Lung (tissue), 12 donors: ENCODE measurements around the gene CYP2S1. TPM values are rescaled to one million over a fixed set of nuclear protein-coding genes. Genes with fewer than 3 reads are reported as not detected.
A peak's percentile ranks its signal among the peaks of the same experiment; 100 is the strongest.

ENCODE experiments used
- ATAC-seq: fragments of 200-7000 bp; cut with Tn5 transposase; one replicate; pipeline ENCODE4 v1.9.1; 2020; ENCODE audit warnings: moderate number of reproducible peaks; ENCODE audit not compliant: insufficient read depth, low FRiP score
- DNase-seq, 3 donors: peaks; one replicate each; pipeline ENCODE4 v3.0.0-alpha.2; 2013 to 2017
- H3K27ac ChIP-seq, 2 donors: one replicate each; pipeline ENCODE4 v1.5.1; 2013; ENCODE audit warnings: mild to moderate bottlenecking in 2 of 2, moderate library complexity in 2 of 2, control low read depth in 1 of 2, inconsistent platforms in 1 of 2, low read depth in 1 of 2, low read length in 1 of 2
- H3K27me3 ChIP-seq, 3 donors: one replicate each; pipeline ENCODE4 v1.5.1; 2013; ENCODE audit warnings: low read length in 2 of 3; ENCODE audit not compliant: control insufficient read depth in 3 of 3, insufficient read depth in 3 of 3
- H3K36me3 ChIP-seq, 4 donors: one replicate each; pipeline ENCODE4 v1.5.1; 2013; ENCODE audit warnings: low read length in 4 of 4, mild to moderate bottlenecking in 1 of 4, moderate library complexity in 1 of 4; ENCODE audit not compliant: control insufficient read depth in 4 of 4, insufficient read depth in 4 of 4
- H3K4me1 ChIP-seq, 5 donors: one replicate each; pipeline ENCODE4 v1.5.1; 2013; ENCODE audit warnings: low read length in 5 of 5, mild to moderate bottlenecking in 2 of 5, moderate library complexity in 1 of 5; ENCODE audit not compliant: control insufficient read depth in 5 of 5, insufficient read depth in 5 of 5
- H3K4me3 ChIP-seq: one replicate; pipeline ENCODE4 v1.5.1; 2013; ENCODE audit warnings: mild to moderate bottlenecking, control low read depth, moderate library complexity
- H3K9ac ChIP-seq, 2 donors: one replicate each; pipeline ENCODE4 v1.5.1; 2013; ENCODE audit warnings: low read length in 2 of 2, control low read depth in 1 of 2; ENCODE audit not compliant: insufficient read depth in 1 of 2
- H3K9me3 ChIP-seq, 4 donors: one replicate each; pipeline ENCODE4 v1.5.1; 2013; ENCODE audit warnings: low read length in 3 of 4, mild to moderate bottlenecking in 1 of 4, moderate library complexity in 1 of 4; ENCODE audit not compliant: control insufficient read depth in 4 of 4, insufficient read depth in 3 of 4
- CTCF ChIP-seq: IDR thresholded peaks from 2 replicates; pipeline ENCODE4 v1.5.1; 2012; ENCODE audit warnings: mild to moderate bottlenecking; ENCODE audit errors: control extremely low read depth, extremely low read depth
- WGBS, 2 donors: extraction: QIAGEN DNeasy Blood & Tissue Kit; methylation state at CpG; one replicate each; pipeline ENCODE4 v1.1.7; 2013; 5-methylcytosine and 5-hydroxymethylcytosine counted together
- polyA plus RNA-seq, 2 donors: library from polyadenylated mRNA; stranded (reverse); fragments of 200-250 nt; gene quantifications; one replicate each; pipeline ENCODE4 v1.2.1, GENCODE V29; 2013
- total RNA-seq, 2 donors: library from RNA; depleted of rRNA in 1 of 2; stranded (reverse); fragments of >200 nt in 1 of 2; gene quantifications; one replicate each; pipeline ENCODE4 v1.2.1, GENCODE V29; 2014 to 2021
- donor health status: control.
- donor health status: control.
- donor health status: Bipolar disorder and iron deficiency.
- donor health status: healthy.
- donor health status: DM: yes; HTN: yes; CAD: no.

The CYP2S1 gene
- total and polyA plus RNA-seq, 4 donors, result 5.2 to 13.2 (median 7.5) TPM

DNA sequence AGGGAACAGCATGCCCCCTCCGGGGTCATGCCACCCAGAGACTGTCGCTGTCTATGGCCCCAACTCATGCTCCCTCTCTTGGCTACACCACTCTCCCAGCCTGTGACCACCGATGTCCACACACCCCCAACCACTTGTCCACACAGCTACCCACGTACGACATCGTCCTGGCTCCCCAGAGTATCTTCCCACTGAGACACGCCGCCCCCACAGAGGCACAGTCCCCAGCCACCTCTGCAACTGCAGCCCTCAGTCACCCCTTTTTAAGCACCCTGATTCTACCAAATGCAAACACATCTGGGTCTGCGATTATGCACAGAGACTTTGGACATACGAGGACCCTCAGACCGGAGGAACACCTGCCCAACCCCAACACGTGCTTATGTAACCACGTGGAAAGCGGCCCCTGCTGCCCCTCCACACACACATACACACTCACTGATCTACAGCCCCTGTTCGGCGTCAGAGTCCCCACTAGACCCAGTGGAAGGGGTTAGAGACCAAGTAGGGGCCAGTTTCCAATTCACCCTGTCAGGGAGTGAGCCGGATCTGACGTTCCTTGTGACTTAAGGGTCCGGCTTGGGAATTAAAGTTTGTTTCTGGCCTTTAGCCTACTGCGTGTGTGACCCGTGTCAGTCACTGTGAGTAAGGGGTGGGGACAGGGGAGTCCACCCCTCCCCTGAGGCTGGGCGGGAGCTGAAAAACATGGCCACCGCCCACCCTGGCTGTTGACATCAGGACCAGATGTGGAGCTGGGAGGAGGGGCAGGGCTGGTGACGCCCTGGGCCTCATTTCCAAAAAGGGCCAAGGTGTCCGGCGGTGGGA is 14.1 kb downstream of the CYP2S1 start:
- TF ChIP-seq CTCF, result no peak
- Histone ChIP-seq H3K27ac (no peak overlapping the region), H3K9ac (no peak overlapping the region), H3K9me3 (no peaks in the 10 kb centered on the region), H3K36me3 (peaks cover 0 to 4% (median 0%) of the 10 kb centered on the region in 4 donors), H3K4me3 (no peak overlapping the region), H3K27me3 (no peaks in the 10 kb centered on the region), H3K4me1 (peaks cover 0 to 2% (median 0%) of the 10 kb centered on the region in 5 donors)
- 77 to 82% methylated on average over 24 to 26 of the region's 26 CpGs for WGBS, 2 donors
- DNase-seq (peak; percentile 16 to 37 (median 24)), ATAC-seq (peak; percentile 27)

DNA sequence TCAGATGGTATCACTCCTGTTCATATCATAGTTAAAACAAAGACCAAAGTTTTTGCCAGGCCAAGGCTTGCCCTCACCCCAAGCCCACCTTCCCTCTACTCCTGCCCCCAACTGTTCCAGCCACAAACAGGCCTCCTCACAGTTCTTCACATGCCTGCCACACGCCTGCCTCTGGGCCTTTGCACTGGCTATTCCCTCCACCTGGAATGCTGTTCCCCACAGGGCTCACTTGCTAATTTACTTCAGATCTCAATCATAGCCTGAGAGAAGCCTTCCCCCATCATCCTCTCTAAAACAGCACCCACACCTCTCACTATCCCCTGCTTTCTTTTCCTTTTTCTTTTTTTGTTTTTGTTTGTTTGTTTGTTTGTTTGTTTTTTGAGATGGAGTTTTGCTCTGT is 21.1 kb downstream of the CYP2S1 start:
- ATAC-seq (no peak), DNase-seq (no peak)
- H3K36me3 ChIP-seq, result no peaks in the 10 kb centered on the region
- no peaks in the 10 kb centered on the region for H3K27me3 ChIP-seq
- TF ChIP-seq CTCF, result no peak
- no peak overlapping the region for H3K27ac ChIP-seq
- H3K4me3 ChIP-seq, result no peak overlapping the region
- 95% methylated on average over 1 of the region's 1 CpG for WGBS, 2 donors
- no peaks in the 10 kb centered on the region for H3K9me3 ChIP-seq
- no peak overlapping the region for H3K9ac ChIP-seq
- peaks cover 0 to 13% (median 4%) of the 10 kb centered on the region in 5 donors for H3K4me1 ChIP-seq

DNA sequence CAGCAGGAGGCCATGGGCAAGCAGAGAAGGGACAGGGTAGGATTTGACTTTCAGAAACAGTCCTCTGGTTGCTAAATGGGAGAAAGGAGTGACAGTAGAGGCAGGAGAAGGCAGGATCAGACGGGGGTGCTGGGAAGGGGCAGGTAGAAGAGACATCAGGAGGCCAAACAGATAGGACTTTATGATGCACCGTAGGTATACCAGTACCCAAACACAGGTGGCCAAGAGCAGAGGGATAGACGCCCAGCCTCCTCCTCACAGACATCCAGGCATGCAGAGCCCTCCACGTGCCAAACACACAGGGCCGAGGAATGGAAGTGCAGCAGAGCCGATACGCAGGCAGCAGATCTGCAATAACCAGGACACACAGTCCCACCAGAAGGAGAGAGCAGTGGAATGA is 24.7 kb downstream of the CYP2S1 start:
- no peak overlapping the region for H3K9ac ChIP-seq
- 79 to 84% methylated on average over 7 of the region's 7 CpGs for WGBS, 2 donors
- no peak overlapping the region for H3K27ac ChIP-seq

More for the DNA sequence above, 24.7 kb downstream of the CYP2S1 start:
- DNase-seq (no peak), ATAC-seq (no peak)
- H3K4me3 ChIP-seq, result no peak overlapping the region
- no peaks in the 10 kb centered on the region for H3K27me3 ChIP-seq
- peaks cover 0 to 23% (median 4%) of the 10 kb centered on the region in 5 donors for H3K4me1 ChIP-seq
- no peaks in the 10 kb centered on the region for H3K9me3 ChIP-seq
- TF ChIP-seq CTCF, result no peak
- peaks cover 0 to 7% (median 0%) of the 10 kb centered on the region in 4 donors for H3K36me3 ChIP-seq
